GM19099 (cell line): ENCODE measurements around the gene RBBP8.

Experiments used
- POLR2A ChIP-seq: IDR thresholded peaks from 3 replicates; pipeline ENCODE4 v1.6.1; 2011; ENCODE audit warnings: low read depth; ENCODE audit not compliant: insufficient read length; ENCODE audit errors: extremely low read depth

The RBBP8 gene

DNA sequence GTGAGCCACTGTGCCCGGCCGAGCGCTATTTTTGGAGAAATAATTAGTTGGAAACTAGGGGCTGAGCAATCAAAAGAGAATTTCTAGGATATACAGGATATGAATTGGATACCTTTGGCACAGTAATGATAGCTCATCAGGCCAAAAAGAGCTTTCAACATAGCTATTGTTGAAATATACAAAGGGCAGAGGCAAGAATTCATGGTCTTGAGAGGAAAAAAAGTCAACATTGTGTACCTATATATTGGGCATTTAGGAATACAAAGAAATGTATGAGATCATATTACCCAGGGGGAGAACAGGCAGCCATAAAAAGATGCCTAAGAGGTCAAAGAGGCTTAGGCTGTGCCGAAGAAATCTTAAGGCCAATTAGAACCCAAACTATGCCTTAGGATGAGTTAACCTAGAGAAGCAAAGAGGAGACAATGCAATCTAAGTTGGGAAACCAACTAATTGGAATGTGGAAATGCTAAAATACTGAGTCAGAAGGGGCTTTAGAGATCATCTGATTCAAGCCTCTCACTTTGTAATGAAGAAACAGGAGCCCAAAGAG is 99.0 kb downstream of the RBBP8 start:
- no peak for TF ChIP-seq POLR2A

DNA sequence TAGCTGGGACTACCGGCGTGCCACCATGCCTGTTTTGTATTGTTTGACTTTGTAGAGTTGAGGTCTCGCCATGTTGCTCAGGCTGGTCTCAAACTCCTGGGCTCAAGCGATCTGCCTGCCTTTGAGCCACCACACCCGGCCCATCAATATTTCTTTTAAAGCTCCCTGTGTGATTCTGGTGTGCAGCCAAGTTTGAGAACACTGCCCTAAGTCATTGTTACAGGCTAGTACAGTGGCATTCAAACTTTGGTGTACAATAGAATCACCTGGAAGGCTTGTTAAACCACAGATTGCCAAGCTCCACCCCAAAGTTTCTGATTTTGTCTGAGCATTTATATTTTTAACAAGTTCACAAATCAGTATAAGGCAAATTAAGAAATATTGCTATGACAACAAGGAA is 99.9 kb downstream of the RBBP8 start:
- TF ChIP-seq POLR2A = no peak

DNA sequence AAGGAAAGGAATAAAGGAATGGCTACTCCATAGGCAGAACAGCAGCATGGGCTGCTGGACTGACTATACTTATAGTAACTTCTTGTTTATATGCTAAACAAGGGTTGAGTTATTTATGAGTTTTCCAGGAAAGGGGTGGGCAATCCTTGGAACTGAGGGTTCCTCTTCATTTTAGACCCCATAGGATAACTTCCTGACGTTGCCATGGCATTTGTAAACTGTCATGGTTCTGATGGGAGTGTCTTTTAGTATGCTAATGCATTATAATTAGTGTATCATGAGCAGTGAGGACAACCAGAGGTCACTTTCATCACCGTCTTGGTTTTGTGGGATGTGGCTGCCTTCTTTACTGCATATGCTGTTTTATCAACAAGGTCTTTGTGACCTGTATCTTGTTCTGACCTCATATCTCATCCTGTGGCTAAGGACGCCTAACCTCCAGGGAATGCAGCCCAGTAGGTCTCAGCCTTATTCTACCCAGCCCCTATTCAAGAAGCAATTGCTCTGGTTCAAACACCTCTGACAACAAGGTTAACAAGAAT is 103.6 kb downstream of the RBBP8 start:
- no peak for TF ChIP-seq POLR2A

DNA sequence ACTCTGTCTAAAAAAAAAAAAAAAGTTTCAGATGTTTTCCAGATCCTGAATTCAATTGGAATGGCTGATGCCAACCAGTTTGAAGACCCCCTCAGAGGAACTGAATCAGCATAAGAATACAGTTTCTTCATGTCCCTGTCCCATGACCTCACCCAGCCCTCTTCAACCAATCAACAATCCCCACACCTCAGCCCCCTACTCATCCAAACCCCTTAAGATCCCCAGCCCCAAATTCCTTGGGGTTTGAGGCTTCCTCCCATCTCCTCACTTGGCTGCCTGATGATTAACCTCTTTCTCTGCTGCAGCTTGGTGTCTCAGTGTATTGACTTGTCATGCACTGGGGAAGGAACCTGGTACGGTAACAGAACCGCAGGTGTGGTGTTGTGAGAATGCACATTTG is 104.5 kb downstream of the RBBP8 start:
- TF ChIP-seq POLR2A = no peak

DNA sequence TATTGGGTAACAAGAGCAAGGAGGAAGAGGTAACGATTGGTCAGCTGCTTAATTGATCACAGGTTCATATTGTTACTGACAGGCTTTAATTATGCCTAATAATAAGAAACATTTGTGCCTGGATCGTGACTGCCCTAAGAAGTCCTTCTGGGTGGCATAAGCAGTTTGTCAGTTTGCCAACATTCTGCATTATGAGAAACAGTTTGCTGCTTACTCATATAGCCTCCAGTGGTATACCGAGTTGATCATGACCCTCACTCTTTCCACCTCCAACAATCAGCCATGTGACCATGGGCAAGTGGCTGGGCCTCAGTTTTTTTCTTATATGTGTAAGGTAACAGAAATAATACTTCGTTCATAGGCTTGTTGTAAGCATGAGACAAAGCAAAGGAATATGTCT is 105.6 kb downstream of the RBBP8 start:
- no peak for TF ChIP-seq POLR2A

DNA sequence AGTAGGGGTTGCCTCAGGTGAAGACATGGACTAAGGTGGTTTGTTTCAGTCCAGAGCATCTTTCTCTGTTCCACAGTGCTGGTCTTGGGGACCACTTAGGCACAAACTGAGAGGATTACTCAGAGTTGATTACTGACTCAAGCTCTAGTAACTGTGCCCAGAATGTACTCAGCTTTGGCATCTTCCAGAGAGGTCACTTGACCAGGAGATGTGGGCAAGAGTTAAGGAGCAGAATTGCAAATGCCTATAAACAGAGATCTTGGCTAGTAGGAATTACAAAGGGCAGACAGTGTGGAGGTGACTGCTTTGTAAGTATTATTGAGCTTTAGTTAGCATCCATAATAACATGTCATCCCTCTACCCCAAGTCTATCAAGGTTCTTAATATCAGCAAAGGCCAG is 109.0 kb downstream of the RBBP8 start:
- no peak for TF ChIP-seq POLR2A

DNA sequence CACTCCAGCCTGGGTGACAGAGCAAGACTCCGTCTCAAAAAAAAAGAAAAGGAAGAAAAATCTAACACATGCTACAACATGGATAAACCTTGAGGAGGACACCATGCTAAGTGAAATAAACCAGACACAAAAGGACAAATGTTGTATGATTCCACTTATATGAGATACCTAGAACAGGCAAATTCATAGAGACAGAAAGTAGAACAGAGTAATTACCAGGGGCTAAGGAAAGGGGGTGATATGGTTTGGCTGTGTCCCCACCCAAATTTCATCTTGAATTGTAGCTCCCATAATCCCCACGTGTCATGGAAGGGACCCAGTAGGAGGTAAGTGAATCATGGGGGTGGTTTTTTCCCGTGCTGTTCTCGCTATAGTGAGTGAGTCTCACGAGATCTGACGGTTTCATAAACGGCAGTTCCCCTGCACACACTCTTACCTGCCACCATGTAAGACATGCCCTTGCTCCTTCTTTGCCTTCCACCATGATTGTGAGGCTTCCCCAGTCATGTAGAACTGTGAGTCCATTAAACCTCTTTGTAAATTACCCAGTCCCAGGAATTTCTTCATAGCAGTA is 110.8 kb downstream of the RBBP8 start:
- no peak for TF ChIP-seq POLR2A

DNA sequence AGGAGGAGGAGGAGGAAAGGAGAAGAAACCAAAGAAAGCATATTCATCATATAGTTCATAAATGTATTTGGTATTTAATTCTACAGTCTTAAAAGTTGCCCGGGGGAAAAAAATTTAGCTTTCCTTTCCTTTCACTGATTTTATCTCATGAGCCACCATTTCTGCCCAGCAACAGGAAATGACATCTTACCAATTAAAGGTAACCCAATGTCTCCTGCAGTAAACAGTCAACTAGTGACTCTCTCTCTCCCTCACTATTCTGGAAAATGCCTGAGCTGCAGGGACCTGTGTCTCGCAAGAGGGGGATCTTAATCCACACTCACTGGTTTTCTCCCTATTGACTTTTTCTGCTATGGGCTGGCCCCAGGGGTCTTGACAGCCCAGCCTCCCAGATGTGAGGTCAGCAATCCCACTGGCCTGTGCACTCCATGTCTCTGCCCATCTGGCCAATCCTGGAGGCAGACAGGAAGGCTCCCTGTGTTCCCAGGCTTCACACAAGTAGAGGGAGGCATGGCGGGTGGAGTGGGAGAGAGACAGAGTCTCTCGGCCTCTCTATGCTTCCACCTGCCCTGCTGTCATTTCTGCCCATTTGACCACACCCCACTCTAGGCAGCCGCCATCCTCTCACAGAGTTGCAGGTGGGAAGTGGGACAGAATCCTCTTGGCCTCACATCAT is 116.7 kb downstream of the RBBP8 start:
- TF ChIP-seq POLR2A = no peak

DNA sequence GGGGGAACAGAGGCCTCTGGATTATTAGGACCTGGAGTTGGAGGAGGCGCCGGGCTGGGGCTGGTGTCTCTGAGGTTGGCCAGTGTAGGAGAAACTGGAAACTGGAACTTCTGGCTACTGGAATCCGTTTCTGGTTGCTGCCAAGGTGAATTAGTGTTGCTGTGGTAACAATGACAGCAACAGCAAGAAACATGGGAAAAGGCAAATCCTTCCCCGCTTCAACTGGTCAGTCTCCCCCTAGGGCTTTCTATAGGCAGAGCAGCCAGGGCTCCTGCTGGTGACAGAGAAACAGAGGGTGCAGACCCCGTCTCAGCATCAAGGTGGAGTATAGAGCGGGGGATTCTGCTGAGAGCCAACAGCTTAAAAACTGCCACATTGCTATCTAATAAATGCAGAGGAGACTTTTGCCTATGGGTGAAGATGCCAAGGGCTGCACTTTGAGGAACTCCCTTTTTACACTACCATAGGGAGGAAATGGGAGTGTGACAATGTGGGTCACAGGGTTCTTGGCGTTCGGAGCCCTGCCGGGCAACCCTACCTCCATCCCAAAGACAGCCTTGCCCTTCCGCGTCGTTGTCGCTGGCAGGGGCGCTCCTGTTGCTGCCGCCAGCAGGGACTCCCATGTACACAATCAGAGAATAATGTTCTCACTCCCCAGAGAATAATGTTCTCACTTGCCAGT is 120.8 kb downstream of the RBBP8 start:
- TF ChIP-seq POLR2A = no peak

DNA sequence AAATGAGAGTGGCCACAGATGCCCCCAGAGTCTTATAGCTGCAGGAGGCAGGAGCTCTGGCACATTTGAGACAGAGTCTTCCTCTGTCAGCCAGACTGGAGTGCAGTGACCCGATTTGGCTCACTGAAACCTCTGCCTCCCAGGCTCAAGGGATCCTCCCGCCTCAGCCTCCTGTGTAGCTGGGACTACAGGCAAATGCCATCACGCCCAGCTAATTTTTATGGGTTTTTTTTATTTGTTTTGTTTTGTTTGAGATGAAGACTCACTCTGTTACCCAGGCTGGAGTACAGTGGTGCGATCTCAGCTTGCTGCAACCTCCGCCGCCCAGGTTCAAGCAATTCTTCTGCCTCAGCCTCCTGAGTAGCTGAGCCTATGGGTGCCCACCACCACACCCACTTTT is 121.4 kb downstream of the RBBP8 start:
- no peak for TF ChIP-seq POLR2A

DNA sequence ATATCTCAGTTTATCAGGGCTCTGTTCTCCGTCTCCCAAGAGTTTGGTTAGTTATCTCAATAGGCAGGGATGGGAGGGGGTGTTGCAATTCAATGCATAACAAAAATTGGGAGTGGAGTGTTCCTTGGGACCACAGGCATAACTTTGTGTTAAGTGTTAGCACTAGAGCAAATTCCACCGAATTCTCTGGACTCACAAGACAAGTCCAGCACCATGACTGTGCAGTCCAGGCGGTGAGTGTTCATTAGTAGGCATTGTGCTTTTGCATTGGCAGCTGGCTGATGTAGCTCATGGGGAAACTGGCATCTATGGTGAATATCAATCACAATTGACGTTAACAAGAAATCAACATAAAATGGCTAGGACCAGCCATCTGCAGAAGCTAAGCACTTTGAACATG is 123.2 kb downstream of the RBBP8 start:
- TF ChIP-seq POLR2A = no peak

DNA sequence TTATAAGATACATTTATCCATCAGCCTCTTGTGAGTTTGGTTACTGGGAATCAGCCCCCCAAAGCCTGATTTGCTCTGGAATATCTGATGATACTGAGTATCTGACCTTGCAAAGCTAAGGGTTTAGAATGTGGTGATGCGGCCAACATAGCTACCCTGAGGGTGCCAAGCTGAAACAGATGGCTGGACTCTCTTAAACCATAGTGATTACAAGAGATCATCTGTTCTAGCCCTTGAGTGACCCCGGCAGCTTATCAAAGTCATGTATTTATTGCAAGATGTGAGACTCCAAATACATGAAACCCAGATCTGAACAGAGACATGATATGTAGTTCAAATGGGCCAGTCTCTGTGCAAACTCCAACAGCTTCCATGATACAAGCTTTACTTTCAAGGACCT is 124.0 kb downstream of the RBBP8 start:
- TF ChIP-seq POLR2A = no peak

DNA sequence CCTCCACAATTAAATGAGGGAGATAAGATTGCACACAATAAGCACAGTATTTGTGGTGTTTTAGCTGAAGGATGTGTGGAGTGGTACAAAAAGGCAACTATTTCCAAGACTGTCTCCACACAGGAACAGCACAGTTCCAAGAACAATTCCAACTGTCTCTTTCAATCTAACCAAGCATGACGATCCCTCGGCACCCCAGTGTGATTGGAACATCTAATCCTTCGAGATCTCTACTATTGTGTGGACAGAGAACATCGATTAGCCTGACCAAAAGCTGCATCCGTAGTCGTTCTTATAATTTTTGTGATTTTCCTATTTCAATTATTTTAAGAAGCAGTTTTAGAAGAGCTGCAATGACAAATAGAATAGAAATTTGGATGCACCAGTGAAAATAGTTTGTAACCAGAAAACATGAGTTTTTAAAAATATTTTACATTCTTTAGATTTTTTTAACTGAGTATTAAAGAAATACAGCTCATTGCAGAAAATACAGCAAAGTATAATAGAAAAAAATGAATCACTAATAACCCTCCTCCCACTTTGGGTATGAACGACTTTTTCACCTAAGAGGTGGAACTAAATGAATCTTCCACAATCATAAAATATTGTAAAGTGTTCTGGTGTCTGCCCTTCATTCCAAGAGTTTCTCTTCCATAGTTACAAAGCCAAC is 125.8 kb downstream of the RBBP8 start:
- TF ChIP-seq POLR2A = no peak

DNA sequence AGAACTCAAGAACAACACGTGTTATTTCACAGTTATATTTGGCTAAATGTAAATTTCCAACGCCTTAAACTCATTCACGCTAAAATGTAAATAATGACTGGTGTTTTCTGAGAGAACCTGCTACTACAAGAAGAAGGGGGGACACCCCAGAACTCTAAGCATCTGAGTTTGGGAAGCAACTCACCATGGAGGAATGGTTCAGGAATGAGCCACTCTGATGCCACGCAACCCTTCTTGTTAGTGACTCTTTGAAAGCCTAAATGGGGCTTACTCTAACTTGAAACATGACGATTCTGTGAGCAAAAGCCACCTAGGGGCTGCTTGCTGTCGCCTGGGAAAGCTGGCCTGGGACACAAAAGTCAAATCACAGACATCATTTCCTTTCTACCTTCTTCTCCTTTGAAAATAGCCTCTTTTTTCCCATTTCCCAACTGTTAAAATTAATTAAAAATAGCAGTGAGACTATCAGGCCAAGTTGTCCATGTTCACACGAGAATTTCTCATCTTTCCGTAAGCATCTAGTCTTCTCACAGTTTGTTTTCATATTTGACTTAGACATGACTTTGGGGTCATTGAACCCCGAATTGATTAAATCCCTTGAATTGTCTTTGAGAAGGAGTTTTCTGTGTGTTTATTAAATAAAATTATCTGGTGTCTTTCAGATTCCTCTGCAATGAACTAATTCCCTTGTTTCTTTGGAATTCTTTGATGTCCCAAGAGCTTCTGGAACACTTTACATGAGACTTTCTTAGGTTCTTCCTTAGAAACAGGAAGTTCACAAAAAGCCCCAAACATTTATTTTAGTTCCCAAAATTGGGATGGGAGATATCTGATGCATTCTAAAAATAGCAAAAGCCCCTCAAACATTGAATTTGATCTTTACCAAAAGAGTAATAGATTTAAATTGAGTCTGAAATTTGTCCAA is 126.7 kb downstream of the RBBP8 start:
- TF ChIP-seq POLR2A = no peak
